ENCODE results near the gene SORT1.

GRCh38 chr1:109335091-109335490 is 62.6 kb downstream of the SORT1 start:
- TF ChIP-seq CTCF (conservative IDR thresholded peaks at IDR 0.05) (no peak), ZFX (IDR thresholded peaks at IDR 0.05) (no peak)

Measured in C4-2B (cell line).